GM21390 (cell line): ENCODE measurements around the gene BABAM1.
A peak's percentile ranks its signal among the peaks of the same experiment; 100 is the strongest.
"Not testable (repeated sequence)": the region's sequence is repeated elsewhere in the genome, so short reads cannot be mapped to it uniquely, and the experiment has no call there.

Experiments
- ATAC-seq: cut with Tn5 transposase; IDR thresholded peaks from one replicate; pipeline ENCODE4 v1.9.1; 2021; ENCODE audit not compliant: unreplicated experiment

BABAM1 gene

GRCh38 chr19:17268754-17269153 is 1.5 kb downstream of the BABAM1 start:
- no peak for ATAC-seq

GRCh38 chr19:17274892-17275291 is 7.6 kb downstream of the BABAM1 start:
- not testable (repeated sequence) for ATAC-seq

DNA sequence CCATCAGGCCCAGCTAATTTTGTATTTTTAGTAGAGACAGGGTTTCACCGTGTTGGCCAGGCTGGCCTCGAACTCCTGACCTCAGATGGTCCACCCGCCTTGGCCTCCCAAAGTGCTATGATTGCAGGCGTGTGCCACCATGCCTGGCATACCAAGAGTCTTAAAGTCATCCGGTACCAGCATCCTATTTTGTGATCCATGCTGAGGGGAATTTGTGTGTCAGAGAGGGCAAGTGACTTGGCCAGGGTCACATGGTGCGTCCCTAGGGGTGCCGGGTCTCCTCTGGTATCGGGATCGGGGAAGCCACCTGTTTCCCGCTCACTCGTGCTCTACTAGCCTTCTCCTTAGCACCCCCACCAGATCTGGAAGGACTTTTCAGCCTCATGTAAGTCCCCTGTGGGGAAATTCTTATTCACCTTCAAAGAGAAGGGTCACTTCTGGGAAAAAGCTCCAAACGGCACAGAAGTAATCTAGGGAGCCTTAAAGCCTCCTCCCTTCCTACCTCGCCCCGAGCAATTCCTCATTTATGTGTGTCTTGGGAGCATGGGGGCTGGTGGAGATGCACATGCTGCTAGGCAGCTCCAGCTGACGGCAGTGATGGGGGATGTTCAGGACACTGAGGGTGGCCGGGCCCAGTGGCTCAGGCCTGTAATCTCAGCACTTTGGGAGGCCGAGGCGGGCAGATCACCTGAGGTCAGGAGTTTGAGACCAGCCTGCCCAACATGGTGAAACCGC is 8.4 kb downstream of the BABAM1 start:
- ATAC-seq = no peak

DNA sequence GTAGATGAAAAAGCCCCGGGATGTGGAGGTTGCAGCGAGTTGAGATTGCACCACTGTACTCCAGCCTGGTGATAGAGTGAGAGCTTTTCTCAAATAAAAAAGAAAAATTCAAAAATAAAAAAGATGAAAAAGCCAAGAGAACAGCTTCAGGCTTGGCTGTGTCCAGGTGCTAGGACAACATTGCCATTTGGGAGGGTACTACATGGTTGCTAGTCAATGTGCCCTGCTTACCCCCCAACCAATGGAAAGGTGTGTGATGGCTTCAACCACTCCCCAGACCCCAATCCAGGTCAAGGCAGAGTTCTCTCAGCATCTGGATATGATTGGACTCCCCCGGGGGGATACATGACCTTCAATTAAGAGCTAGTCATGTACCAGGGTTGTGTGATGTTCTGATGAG is 12.2 kb downstream of the BABAM1 start:
- ATAC-seq = no peak

DNA sequence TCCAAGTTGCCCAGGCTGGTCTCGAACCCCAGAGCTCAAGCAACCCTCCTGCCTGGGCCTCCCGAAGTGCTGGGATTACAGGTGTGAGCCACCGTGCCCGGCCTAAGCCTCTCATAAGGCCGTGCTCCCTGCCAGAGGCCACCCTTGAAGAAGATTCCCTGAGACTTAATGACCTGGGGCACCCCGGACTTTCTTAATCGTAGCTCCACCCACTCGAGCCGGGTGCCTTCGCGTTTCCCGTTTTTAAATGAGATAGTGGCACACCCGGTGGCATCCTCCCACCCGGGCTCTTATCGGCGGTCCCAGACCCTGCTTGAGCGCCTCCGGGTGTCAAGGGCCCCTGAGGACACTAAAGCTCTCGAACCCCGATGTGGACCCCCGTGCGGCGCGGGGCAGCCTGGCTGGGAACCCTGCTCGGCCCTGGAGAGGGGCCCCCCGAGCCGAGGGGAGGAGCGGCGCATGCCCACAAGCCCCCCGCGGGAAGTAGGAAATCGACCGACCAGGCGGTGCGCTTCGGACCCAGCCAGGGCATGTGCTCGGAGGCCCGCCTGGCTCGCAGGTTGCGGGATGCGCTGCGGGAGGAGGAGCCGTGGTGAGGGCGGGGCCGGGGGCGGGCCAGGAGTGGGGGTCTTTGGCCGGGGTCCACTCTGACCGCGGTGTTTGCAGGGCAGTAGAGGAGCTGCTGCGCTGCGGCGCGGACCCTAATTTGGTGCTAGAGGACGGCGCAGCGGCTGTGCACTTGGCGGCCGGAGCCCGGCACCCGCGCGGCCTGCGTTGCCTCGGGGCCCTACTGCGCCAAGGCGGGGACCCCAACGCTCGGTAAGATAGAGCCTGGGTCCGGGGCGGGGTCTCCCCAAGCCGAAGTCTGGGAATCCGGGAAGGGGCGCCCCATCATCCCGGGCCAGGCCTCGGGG is 14.4 kb downstream of the BABAM1 start, which contains the start of gene ANKLE1:
ANKLE1 (plus strand) TSS at position 511 of the 914 bp plus-strand sequence; CDS start at position 531, 20 bp downstream.
- no peak for ATAC-seq

DNA sequence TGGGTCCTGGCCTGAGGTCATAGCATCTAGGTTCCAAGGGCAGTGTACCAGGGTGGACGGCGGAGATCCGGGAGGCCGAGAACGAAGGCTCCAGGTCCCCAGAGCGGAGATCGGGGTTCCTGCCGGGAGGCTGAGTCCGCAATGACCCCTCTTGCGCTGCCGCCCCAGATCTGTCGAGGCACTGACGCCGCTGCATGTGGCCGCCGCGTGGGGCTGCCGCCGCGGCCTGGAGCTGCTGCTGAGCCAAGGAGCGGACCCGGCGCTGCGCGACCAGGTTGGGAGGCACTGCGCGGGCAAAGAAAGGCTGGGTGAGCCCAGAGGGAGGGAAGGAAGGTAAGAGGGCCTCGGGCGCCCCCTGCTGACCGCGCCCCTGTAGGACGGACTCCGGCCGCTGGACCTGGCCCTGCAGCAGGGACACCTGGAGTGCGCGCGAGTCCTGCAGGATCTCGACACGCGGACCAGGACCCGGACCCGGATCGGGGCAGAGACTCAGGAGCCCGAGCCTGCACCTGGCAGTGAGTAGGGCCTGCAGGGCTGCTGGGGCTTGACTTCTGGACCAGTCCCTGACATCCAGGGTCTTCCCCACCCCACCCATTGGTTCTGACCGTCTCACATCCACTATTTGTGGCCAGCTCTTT is 15.4 kb downstream of the BABAM1 start:
- ATAC-seq = no peak

- ATAC-seq = no peak
Observed at GRCh38 chr19:17283504-17283996, 16.3 kb downstream of the BABAM1 start.

- no peak for ATAC-seq
Observed at GRCh38 chr19:17285415-17286135, 18.3 kb downstream of the BABAM1 start.

GRCh38 chr19:17286263-17286662 is 19.0 kb downstream of the BABAM1 start:
- no peak for ATAC-seq

GRCh38 chr19:17286752-17287151 is 19.5 kb downstream of the BABAM1 start:
- ATAC-seq = no peak

GRCh38 chr19:17289489-17289888 is 22.2 kb downstream of the BABAM1 start:
- ATAC-seq = no peak

DNA sequence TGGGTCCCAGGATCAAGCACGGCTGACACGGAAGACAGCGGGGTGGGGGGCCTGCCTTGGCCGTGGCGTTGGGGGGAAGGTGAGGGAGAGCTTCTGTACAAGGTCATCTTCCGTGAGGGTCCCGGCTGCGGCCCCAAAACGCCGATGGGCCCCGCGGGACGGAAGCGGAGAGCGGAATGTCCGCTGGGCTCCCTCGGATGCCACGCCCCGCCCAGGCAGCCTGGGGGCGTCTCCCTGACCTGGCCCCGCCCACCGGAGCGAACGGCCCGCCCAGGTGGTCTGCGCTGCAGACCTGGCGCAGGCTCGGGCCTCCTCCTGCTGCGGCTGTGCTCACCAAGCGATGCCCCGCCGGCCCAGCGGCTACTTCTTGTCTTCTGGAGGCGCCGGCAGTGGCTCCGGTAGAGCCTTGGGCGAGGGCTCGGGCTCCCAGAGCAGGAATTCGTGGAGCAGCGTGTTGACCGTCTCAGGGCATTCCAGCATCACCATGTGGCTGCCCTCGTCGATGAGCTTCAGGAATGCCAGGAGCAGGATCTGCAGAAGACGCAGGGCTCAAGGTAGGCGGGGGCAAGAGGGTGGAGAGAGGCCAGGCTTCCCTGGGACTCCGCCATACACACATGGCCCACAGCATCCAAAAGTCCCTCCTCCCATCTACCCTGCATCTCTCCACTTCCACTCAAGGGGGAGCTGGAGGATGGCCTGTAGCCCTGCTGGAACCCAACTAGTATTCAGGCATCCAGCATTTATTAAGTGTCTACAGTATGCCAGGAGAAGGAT is 25.2 kb downstream of the BABAM1 start:
- peak; percentile 73 for ATAC-seq

DNA sequence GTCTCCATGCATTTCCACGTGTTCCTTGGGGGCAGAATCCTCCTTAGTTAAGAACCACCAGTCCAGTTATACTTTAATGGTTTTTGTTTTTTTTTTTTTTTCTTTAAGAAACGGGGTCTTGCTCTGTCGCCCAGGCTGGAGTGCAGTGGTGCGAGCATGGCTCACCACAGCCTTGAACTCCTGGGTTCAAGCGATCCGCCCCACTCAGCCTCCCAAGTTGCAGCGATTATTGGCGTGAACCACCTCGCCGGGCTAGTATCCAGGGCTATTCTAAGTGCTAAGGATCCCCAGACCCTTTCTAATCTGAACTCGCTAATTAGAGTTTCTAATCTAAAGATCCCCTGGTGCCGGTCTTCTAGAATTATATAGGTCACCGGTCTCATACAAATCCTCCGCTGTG is 26.4 kb downstream of the BABAM1 start:
- ATAC-seq = no peak

DNA sequence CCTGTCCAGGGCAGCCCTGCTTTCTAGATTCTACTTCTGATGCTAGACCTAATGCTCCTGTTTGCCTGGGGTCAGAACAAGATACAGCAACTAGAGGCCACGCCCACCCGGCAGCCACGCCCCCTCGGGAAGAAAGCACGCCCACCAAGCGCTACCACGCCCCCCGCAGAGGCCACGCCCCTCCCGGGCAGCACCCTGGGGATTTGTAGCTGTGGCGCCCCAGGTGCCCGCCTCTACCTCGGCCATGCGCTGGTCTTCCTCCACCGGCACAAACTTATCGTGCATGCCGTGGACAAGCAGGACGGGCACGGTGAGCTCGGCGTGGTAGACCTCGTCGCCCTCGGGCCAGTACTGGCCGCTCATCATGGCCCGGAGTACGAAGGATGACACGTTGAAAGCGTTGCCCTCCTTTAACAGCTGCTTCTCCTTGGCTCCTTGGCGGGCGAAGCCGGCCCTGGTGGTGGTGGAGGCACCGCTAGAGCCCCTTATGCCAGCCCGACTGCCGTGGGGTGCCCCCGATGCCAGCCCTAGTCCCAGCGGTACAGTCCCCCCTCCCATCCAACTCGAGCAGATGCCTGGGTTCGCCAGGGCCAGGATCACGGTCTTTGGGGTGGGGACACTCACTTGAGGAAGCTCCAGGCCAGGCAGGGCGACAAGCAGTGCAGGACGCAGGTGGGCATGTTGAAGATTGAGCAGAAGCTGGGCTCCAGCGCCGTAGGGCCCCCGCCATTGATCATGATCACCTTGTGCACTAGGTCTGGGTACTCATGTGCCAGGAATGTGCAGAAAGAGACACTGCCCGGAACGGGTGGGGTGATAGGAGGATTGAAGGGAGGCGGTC is 27.0 kb downstream of the BABAM1 start:
- ATAC-seq = no peak

DNA sequence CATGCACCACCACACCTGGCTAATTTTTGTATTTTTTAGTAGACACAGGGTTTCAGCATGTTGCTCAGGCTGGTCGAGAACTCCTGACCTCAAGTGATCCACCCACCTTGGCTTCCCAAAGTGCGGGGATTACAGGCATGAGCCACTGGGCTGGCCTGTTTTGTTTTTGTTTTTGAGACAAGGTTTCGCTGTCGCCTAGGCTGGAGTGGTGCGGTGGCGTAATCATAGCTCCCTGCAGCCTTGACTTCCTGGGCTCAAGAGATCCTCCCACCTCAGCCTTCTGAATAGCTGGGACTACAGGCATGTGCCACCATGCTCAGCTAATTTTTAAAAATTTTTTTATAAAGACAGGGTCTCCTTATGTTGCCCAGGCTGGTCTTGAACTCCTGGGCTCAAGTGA is 28.3 kb downstream of the BABAM1 start:
- not testable (repeated sequence) for ATAC-seq

DNA sequence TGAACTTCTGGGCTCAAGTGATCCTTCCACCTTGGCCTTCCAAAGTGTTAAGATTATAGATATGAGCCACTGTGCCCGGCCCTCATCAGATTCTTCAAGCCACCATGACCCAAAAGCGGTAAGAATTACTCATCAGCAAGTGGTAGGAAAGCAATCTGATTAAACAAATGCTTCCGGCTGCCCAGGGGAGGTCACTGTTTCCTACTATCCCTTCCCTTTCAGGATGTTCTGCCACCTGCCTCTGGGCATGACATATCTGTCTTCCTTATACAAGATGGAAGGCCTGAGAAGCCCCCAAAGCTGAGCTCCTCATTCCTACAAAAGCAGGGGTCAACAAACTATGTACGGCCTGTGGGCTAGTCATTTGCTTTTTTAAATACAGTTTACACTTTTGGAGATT is 29.0 kb downstream of the BABAM1 start:
- no peak for ATAC-seq

GRCh38 chr19:17296976-17297375 is 29.7 kb downstream of the BABAM1 start:
- ATAC-seq = no peak

- ATAC-seq = no peak
Observed at GRCh38 chr19:17300992-17301619, 33.9 kb downstream of the BABAM1 start.
